Activated CD8-positive, alpha-beta memory T cell treated with anti-CD3 and anti-CD28 coated beads, Interleukin-2, amount 50 U/mL, for 4 hours (primary cell): ENCODE measurements around the gene UBXN11.
"Not testable (repeated sequence)": the region's sequence is repeated elsewhere in the genome, so short reads cannot be mapped to it uniquely, and the experiment has no call there.

Experiments used
- DNase-seq: peaks from one replicate; pipeline ENCODE4 v3.0.0-alpha.2; 2020

Gene UBXN11

GRCh38 chr1:26336477-26337205 lies 30.2 kb upstream of the UBXN11 start:
- peak; percentile 90 for DNase-seq

- DNase-seq = no peak
Observed at GRCh38 chr1:26335774-26336476, 29.5 kb upstream of the UBXN11 start.

- not testable (repeated sequence) for DNase-seq
Observed at GRCh38 chr1:26333312-26333711, 26.9 kb upstream of the UBXN11 start.

GRCh38 chr1:26330276-26330675 lies 23.8 kb upstream of the UBXN11 start:
- DNase-seq = no peak

- DNase-seq = not testable (repeated sequence)
Observed at GRCh38 chr1:26329380-26329779, 22.9 kb upstream of the UBXN11 start.

GRCh38 chr1:26328597-26328996 lies 22.2 kb upstream of the UBXN11 start:
- DNase-seq = no peak

- no peak for DNase-seq
Observed at GRCh38 chr1:26327956-26328362, 21.5 kb upstream of the UBXN11 start.

- DNase-seq = no peak
Observed at GRCh38 chr1:26324550-26324949, 18.1 kb upstream of the UBXN11 start.

GRCh38 chr1:26323382-26323781 lies 16.9 kb upstream of the UBXN11 start:
- no peak for DNase-seq

- no peak for DNase-seq
Observed at GRCh38 chr1:26322042-26322331, 15.6 kb upstream of the UBXN11 start.

GRCh38 chr1:26321315-26322041 lies 15.0 kb upstream of the UBXN11 start:
- peak; percentile 97 for DNase-seq

GRCh38 chr1:26320896-26321295 lies 14.5 kb upstream of the UBXN11 start:
- DNase-seq = no peak

GRCh38 chr1:26318338-26319064 lies 12.1 kb upstream of the UBXN11 start:
- DNase-seq = peak; percentile 45

- DNase-seq = peak; percentile 77
Observed at GRCh38 chr1:26317612-26318337, 11.3 kb upstream of the UBXN11 start, which contains the start of gene CD52. CD52 (plus strand) TSS chr1:26317958; CDS start chr1:26318018, 60 bp downstream.

GRCh38 chr1:26317146-26317545 lies 10.7 kb upstream of the UBXN11 start:
- no peak for DNase-seq

- no peak for DNase-seq
Observed at GRCh38 chr1:26315874-26316850, 9.7 kb upstream of the UBXN11 start.

GRCh38 chr1:26314501-26314900 lies 8.1 kb upstream of the UBXN11 start:
- DNase-seq = no peak

- DNase-seq = not testable (repeated sequence)
Observed at GRCh38 chr1:26307966-26308899, 1.8 kb upstream of the UBXN11 start.

- no peak for DNase-seq
Observed at GRCh38 chr1:26307363-26307781, 936 bp upstream of the UBXN11 start.
